ENCODE measurements around the gene RNU7-1. TPM values are rescaled to one million over a fixed set of nuclear protein-coding genes. Genes with fewer than 3 reads are reported as not detected.

The RNU7-1 gene
- polyA plus RNA-seq, 2 of the 4 experiments (the other 2 are of a cell fraction): not detected

- H3K4me2 ChIP-seq: no peak overlapping the region
- peaks cover 45% of the 10 kb centered on the region for H3K4me1 ChIP-seq
- FAIRE-seq: no peak
- H3K27ac ChIP-seq: peak overlapping the region in 1 of 2 experiments; percentile 14; a peak in 2 of 6 replicates
- POLR2A ChIA-PET: interaction anchor here (0.6 to 3.8 kb wide), 2 partner anchors 8 to 11 kb away, joined by 3 to 44 read pairs; partner anchors contain the start of gene ATN1
- no peak for DNase-seq (ENCODE audit: low read depth in 1 of 2, low spot score in 1 of 2)
- TF ChIP-seq KDM1A (IDR thresholded peaks at IDR 0.05; ENCODE audit: low read depth) (no peak), EHF (CRISPR knock-in tag; IDR thresholded peaks at IDR 0.05) (no peak), CBX8 (IDR thresholded peaks at IDR 0.05) (no peak), HOXB13 (CRISPR knock-in tag; IDR thresholded peaks at IDR 0.05; ENCODE audit: low read depth) (no peak), HMGXB4 (CRISPR knock-in tag; IDR thresholded peaks at IDR 0.05; ENCODE audit: borderline replicate concordance) (no peak), POLR2AphosphoS2 (conservative IDR thresholded peaks at IDR 0.05; ENCODE audit: low read length) (no peak), ZSCAN20 (CRISPR knock-in tag; IDR thresholded peaks at IDR 0.05) (no peak), BHLHE40 (IDR thresholded peaks at IDR 0.05; ENCODE audit: low read depth, low read length) (no peak), CEBPB (IDR thresholded peaks at IDR 0.05) (no peak), SMC3 (IDR thresholded peaks at IDR 0.05) (no peak), SREBF2 (IDR thresholded peaks at IDR 0.05) (no peak), REST (IDR thresholded peaks at IDR 0.05) (no peak), FOSB (CRISPR knock-in tag; IDR thresholded peaks at IDR 0.05) (no peak), PHF8 (IDR thresholded peaks at IDR 0.05; ENCODE audit: borderline replicate concordance, low read depth) (no peak), MYC (IDR thresholded peaks at IDR 0.05; ENCODE audit: borderline replicate concordance, low read length) (no peak), ZFP36 (IDR thresholded peaks at IDR 0.05; ENCODE audit: borderline replicate concordance, partially characterized antibody) (no peak), ESRRA (IDR thresholded peaks at IDR 0.05; ENCODE audit: borderline replicate concordance, low read length) (no peak)
- TF ChIP-seq, protein P1, sequence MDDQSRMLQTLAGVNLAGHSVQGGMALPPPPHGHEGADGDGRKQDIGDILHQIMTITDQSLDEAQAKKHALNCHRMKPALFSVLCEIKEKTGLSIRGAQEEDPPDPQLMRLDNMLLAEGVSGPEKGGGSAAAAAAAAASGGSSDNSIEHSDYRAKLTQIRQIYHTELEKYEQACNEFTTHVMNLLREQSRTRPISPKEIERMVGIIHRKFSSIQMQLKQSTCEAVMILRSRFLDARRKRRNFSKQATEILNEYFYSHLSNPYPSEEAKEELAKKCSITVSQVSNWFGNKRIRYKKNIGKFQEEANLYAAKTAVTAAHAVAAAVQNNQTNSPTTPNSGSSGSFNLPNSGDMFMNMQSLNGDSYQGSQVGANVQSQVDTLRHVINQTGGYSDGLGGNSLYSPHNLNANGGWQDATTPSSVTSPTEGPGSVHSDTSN (IDR thresholded peaks at IDR 0.05): no peak
- 96% methylated on average over 3 of the region's 3 CpGs for WGBS (ENCODE audit: missing lambda C conversion rate)
- no peak overlapping the region for H3K4me3 ChIP-seq
- ATAC-seq: no peak
- CTCF ChIA-PET: interaction anchor here (1.4 to 22.6 kb wide), 4 partner anchors 6 to 72 kb away, joined by 4 to 370 read pairs (median 276); partner anchors contain the start of genes ATN1, C12orf57, PTPN6 and RNU7-1
- no peaks in the 10 kb centered on the region for H3K9me3 ChIP-seq
Measured at GRCh38 chr12:6936194-6936635, 7.4 kb upstream of the RNU7-1 start.

DNA sequence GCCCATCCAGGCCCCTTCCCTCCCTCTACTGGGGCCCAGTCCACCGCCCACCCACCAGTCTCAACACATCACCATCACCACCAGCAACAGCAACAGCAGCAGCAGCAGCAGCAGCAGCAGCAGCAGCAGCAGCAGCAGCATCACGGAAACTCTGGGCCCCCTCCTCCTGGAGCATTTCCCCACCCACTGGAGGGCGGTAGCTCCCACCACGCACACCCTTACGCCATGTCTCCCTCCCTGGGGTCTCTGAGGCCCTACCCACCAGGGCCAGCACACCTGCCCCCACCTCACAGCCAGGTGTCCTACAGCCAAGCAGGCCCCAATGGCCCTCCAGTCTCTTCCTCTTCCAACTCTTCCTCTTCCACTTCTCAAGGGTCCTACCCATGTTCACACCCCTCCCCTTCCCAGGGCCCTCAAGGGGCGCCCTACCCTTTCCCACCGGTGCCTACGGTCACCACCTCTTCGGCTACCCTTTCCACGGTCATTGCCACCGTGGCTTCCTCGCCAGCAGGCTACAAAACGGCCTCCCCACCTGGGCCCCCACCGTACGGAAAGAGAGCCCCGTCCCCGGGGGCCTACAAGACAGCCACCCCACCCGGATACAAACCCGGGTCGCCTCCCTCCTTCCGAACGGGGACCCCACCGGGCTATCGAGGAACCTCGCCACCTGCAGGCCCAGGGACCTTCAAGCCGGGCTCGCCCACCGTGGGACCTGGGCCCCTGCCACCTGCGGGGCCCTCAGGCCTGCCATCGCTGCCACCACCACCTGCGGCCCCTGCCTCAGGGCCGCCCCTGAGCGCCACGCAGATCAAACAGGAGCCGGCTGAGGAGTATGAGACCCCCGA lies 6.8 kb upstream of the RNU7-1 start:
- ATAC-seq: peak in 1 of 2 experiments; percentile 3; a peak in 3 of 6 replicates
- POLR2A ChIA-PET: interaction anchor here (1.2 to 3.8 kb wide), 4 partner anchors 11 to 69 kb away, joined by 4 to 44 read pairs (median 8); partner anchors contain the start of genes SPSB2 and TPI1
- Histone ChIP-seq H3K4me3 (peak overlapping the region; percentile 49), H3K27ac (peak overlapping the region; percentile 81 to 92), H3K9me3 (no peaks in the 10 kb centered on the region), H3K4me1 (peaks cover 48% of the 10 kb centered on the region), H3K4me2 (peak overlapping the region; percentile 73)
- WGBS (ENCODE audit: missing lambda C conversion rate): 86% methylated on average over 19 of the region's 36 CpGs
- no peak for FAIRE-seq
- no peak for DNase-seq (ENCODE audit: low read depth in 1 of 2, low spot score in 1 of 2)
- CTCF ChIA-PET: interaction anchor here (0.9 to 22.6 kb wide), 12 partner anchors 5 to 171 kb away, joined by 3 to 370 read pairs (median 17); partner anchors contain the start of genes ATN1, C12orf57, PTPN6 and RNU7-1
- TF ChIP-seq, protein P2, sequence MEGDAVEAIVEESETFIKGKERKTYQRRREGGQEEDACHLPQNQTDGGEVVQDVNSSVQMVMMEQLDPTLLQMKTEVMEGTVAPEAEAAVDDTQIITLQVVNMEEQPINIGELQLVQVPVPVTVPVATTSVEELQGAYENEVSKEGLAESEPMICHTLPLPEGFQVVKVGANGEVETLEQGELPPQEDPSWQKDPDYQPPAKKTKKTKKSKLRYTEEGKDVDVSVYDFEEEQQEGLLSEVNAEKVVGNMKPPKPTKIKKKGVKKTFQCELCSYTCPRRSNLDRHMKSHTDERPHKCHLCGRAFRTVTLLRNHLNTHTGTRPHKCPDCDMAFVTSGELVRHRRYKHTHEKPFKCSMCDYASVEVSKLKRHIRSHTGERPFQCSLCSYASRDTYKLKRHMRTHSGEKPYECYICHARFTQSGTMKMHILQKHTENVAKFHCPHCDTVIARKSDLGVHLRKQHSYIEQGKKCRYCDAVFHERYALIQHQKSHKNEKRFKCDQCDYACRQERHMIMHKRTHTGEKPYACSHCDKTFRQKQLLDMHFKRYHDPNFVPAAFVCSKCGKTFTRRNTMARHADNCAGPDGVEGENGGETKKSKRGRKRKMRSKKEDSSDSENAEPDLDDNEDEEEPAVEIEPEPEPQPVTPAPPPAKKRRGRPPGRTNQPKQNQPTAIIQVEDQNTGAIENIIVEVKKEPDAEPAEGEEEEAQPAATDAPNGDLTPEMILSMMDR (IDR thresholded peaks at IDR 0.05): no peak
- no peak for TF ChIP-seq RCOR1 (IDR thresholded peaks at IDR 0.05; ENCODE audit: low read depth, low read length)
- no peak for TF ChIP-seq E2F6 (IDR thresholded peaks at IDR 0.05; ENCODE audit: borderline replicate concordance, low read depth)
- no peak for TF ChIP-seq RAD21 (conservative IDR thresholded peaks at IDR 0.05 in 1 of 2, IDR thresholded peaks at IDR 0.05 in 1 of 2)
- TF ChIP-seq MAFK (IDR thresholded peaks at IDR 0.05; ENCODE audit: partially characterized antibody): no peak
- no peak for TF ChIP-seq NFE2L2 (conservative IDR thresholded peaks at IDR 0.05; ENCODE audit: low read length)
- TF ChIP-seq HMGXB4 (CRISPR knock-in tag; IDR thresholded peaks at IDR 0.05; ENCODE audit: borderline replicate concordance): no peak

Measured in A549 (cell line).